PFSK-1 (cell line): ENCODE results near the gene NEMP1.

Source experiments
- FOXP2 ChIP-seq: optimal IDR thresholded peaks from 2 replicates; pipeline ENCODE3; 2011; ENCODE audit warnings: borderline replicate concordance, control low read depth, inconsistent platforms; ENCODE audit not compliant: insufficient read depth; ENCODE audit errors: extremely low read length, extremely low read depth
- POLR2AphosphoS5 ChIP-seq: IDR thresholded peaks from 2 replicates; pipeline ENCODE4 v1.6.1; 2012; ENCODE audit warnings: low read depth, mild to moderate bottlenecking, control low read depth, low read length, moderate library complexity
- SIN3A ChIP-seq: IDR thresholded peaks from 2 replicates; pipeline ENCODE4 v1.6.1; 2012; ENCODE audit warnings: mild to moderate bottlenecking, low read length, moderate library complexity, borderline replicate concordance; ENCODE audit not compliant: insufficient read depth
- TAF1 ChIP-seq: IDR thresholded peaks from 2 replicates; pipeline ENCODE4 v1.6.1; 2012; ENCODE audit warnings: low read length, control low read depth, borderline replicate concordance; ENCODE audit not compliant: insufficient read depth
- TF ChIP-seq, protein P1 (sequence below), 2 experiments: IDR thresholded peaks; 2 replicates each; pipeline versions ENCODE4 v1.6.1 to v1.8.0; 2011 to 2012; ENCODE audit warnings: low read depth in 2 of 2, low read length in 2 of 2, control low read depth in 1 of 2, inconsistent platforms in 1 of 2, mild to moderate bottlenecking in 1 of 2, moderate library complexity in 1 of 2; ENCODE audit not compliant: insufficient read depth in 1 of 2

DNA sequence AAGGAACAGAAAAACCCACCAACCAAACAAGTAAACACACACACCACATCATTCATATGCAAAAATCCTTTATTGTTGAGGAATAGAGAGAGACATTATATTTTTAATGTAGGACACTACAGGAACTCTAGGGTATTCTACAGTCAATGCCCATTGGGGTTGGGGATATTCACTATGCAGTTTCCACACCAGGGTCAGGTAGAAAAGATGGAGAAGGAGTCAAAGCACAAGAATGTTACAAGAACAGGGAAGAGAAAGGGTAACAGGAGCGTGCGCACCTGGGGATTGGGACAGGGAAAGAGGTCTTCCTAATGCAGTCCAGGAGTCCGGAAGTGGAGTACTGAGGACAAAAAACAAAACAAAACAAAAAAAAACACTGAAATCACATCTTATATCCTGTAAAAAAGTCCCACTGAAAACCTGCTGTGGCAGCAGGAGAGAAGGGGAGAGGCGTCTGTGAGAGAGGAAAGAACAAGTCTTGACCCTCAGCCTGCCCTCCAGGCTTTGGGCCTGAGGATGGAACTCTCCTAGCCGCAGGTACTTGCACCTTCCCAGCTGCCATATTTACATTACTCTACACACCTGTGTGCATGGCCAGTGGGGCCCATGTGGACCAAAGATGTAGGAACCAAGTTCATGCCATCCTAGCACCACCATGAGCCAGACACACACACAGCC lies 68.5 kb downstream of the NEMP1 start:
- TF ChIP-seq TAF1 (no peak), SIN3A (no peak), POLR2AphosphoS5 (no peak), FOXP2 (no peak)
- TF ChIP-seq, protein P1, sequence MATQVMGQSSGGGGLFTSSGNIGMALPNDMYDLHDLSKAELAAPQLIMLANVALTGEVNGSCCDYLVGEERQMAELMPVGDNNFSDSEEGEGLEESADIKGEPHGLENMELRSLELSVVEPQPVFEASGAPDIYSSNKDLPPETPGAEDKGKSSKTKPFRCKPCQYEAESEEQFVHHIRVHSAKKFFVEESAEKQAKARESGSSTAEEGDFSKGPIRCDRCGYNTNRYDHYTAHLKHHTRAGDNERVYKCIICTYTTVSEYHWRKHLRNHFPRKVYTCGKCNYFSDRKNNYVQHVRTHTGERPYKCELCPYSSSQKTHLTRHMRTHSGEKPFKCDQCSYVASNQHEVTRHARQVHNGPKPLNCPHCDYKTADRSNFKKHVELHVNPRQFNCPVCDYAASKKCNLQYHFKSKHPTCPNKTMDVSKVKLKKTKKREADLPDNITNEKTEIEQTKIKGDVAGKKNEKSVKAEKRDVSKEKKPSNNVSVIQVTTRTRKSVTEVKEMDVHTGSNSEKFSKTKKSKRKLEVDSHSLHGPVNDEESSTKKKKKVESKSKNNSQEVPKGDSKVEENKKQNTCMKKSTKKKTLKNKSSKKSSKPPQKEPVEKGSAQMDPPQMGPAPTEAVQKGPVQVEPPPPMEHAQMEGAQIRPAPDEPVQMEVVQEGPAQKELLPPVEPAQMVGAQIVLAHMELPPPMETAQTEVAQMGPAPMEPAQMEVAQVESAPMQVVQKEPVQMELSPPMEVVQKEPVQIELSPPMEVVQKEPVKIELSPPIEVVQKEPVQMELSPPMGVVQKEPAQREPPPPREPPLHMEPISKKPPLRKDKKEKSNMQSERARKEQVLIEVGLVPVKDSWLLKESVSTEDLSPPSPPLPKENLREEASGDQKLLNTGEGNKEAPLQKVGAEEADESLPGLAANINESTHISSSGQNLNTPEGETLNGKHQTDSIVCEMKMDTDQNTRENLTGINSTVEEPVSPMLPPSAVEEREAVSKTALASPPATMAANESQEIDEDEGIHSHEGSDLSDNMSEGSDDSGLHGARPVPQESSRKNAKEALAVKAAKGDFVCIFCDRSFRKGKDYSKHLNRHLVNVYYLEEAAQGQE (IDR thresholded peaks at IDR 0.05; ENCODE audit: insufficient read depth in 1 of 2, low read depth in 2 of 2, low read length in 2 of 2): no peak
